GM18526 (cell line): ENCODE measurements around the gene ZNF324B.
A peak's percentile ranks its signal among the peaks of the same experiment; 100 is the strongest.

Experiments
- POLR2A ChIP-seq: IDR thresholded peaks from 3 replicates; pipeline ENCODE4 v1.6.1; 2011; ENCODE audit not compliant: insufficient read length; ENCODE audit errors: extremely low read depth

The ZNF324B gene

DNA sequence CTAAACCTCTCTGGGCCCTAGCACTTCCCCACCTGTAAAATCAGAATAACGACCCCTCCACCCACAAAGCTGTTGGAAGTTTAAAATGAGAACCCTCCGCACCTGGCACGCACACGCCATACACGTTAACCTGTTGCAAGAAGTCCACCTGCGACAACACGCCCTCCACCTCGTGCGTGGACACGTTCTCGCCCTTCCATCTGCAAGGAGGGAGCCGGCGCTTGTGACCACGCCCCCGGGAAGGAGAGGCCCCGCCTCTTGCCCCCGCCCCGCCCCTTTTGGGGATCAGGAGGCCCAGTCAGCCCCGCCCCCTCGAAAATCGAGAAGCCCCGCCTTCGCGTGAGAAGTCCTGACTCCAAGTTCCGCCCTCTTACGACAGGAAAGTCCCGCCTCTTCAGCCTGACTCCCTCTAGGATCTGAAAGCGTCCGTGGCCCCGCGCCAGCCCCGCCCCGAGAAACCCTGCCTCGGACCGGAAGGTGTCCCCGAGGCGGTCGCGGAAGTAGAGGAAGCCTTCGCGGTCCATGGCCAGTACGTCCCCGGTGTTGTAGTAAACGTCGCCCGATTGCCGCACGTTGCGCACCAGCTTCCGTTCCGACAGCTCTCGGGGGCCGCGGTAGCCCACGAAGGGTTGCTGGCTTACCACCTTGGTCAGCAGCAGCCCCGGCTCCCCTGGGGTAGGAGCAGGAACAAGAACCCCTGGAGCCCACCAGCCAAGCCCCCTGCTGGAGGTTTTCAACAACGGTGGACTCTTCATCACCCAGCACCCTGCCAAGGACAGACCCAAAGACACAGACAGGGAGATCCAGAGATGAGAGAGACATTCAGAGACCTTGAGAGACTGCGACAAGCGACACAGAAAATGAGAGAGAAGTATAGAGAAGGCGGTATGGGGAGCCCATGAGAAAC, 47.9 kb downstream of the ZNF324B start:
- peak; percentile 55 for TF ChIP-seq POLR2A

- no peak for TF ChIP-seq POLR2A
Observed at GRCh38 chr19:58500242-58500641, 48.8 kb downstream of the ZNF324B start.
